Coronary artery (tissue), 2 donors: ENCODE data around the gene ANTXRL.

Experiments
- DNase-seq: peaks from one replicate; pipeline ENCODE4 v3.0.0-alpha.2; 2017; ENCODE audit warnings: low spot score
- H3K27ac ChIP-seq, 2 donors: fragments of 200-600 bp; sonication (generic); one replicate each; pipeline ENCODE4 v1.5.1; 2016 to 2019
- H3K4me3 ChIP-seq: fragments of 200-600 bp; sonication (generic); 2 replicates; pipeline ENCODE4 v1.5.1; 2016; ENCODE audit warnings: mild to moderate bottlenecking, moderate library complexity
- CTCF ChIP-seq: fragments of 200-600 bp; sonication (generic); IDR thresholded peaks from one replicate; pipeline ENCODE4 v1.5.1; 2019; ENCODE audit warnings: antibody characterized with exemption

Gene ANTXRL

DNA sequence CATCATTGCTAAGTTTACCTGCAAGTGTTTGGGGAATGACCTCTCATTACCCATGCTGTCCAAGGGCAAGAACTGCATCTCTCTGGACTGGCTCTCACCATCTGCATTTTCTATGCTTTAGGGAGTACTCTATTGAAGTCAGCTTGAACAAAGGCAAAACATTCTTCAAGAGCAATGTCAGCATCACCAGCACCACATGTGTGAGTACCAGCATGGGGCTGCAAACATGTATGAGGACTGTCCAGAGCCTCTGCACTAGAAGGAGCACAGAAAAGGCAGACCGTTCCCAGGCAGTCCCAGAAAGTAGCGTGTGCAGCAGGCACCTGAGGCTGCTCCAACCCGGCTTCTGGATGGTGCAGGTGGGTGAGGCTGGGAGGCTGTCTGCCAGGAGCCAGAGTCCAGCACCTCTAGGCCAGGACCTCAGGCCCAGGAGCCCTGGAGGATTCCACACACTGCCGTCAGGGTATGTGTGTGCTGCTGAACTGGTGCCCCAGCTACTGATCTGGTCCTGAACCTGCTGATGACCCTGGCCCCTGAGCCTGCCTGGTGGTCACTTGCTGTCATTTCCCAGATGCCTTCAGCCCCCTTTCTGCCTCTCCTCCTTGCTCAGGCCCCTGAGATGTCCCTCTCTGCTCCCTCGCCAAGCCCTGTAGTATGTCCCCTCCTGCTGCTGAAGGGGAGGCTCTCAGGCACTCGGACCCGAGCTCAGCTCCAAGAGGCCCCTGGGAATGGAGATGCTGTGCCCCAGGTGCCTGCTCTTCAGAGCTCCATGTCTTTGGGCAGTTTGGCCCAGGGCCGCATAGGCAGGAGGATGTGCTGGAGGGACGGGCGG is 20.7 kb downstream of the ANTXRL start:
- no peak for DNase-seq
- TF ChIP-seq CTCF = no peak
- no peak overlapping the region for H3K27ac ChIP-seq

DNA sequence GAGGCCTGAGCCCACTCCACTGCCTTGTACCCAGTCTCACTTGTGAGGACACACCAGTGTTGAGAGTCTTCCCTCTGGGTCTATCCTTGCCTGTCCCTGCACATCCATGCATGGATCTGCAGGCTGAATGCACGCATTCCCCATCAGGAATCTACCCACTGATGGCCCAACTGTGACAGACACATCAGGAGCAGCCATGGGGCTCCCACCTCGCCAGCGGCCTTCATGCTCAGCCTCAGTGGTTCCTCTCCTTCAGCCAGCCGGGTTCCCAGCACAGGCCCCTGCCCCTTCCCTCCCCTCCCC is 21.3 kb downstream of the ANTXRL start:
- Histone ChIP-seq H3K27ac (no peak overlapping the region), H3K4me3 (no peak overlapping the region)
- TF ChIP-seq CTCF = no peak
- DNase-seq = peak; percentile 47

More for the DNA sequence above, 20.7 kb downstream of the ANTXRL start:
- H3K4me3 ChIP-seq = no peak overlapping the region

DNA sequence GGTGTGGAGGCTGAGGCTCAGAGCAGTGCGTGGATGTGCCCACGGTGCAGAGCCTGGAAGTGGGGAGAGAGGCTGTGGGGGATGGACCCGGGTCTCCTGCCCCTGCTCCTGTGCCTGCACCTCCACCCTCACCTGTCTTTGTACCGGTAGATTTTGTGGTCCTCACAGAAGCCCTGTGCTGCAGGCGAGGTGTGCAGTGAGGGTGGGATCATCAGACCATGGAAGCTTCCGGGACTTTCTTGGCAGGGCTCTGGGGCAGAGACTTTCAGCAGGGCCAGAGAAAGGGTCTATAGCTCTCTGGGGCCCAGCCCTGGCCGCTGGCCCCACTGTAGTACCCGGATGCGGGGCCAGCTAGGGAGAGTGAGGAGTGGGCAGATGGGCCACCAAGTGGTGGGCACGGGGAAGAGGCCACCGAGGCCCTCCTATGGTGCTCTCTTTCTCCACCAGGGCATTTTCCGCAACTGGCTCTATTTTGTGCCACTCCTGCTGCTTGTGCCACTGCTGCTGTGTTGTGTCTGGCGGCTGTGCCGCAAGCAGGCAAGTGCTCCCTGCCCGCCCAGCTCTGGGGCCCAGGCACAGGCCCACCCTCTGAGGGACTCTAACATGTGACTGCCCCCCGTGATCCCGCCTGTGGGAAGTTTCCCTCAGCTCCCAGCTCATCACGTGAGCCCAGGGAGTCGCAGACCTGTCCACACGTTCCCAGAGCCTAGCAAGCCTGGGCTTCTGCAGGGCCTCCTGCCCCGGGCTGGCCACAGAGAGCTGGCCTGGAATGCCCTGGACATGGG is 22.1 kb downstream of the ANTXRL start:
- DNase-seq = peak; percentile 59
- no peak for TF ChIP-seq CTCF
- H3K27ac ChIP-seq = no peak overlapping the region
- no peak overlapping the region for H3K4me3 ChIP-seq

DNA sequence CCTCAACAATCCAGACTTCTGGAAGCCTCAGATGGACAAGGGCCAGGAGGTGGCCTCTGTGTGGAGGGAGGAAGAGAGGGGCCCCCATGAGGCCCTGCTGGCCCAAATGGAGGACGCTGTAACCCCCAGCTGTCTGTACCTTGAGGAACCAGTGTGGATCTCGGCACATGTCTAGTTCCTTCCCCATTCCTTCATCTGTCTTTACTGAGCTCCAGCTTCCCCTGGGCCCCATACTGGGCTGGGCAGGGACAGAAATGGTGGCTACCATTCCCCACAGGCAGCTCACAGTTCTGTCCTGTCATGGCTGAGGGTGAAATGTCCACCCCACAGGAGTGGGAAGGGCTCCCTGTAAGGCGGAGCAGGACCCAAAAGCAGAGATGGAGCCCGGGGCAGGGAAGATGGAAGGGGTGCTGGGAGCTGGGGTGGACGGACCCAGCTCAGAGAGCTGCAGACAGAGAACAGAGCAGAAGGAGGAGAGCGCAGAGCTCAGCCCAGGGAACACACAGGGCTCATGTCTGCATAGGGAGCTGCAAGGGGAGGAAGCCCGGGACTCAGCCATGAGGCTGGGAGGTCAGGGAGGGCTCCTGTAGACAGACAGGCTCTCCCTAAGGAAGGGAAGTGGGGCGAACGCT is 22.8 kb downstream of the ANTXRL start:
- no peak for TF ChIP-seq CTCF
- DNase-seq = peak; percentile 41

DNA sequence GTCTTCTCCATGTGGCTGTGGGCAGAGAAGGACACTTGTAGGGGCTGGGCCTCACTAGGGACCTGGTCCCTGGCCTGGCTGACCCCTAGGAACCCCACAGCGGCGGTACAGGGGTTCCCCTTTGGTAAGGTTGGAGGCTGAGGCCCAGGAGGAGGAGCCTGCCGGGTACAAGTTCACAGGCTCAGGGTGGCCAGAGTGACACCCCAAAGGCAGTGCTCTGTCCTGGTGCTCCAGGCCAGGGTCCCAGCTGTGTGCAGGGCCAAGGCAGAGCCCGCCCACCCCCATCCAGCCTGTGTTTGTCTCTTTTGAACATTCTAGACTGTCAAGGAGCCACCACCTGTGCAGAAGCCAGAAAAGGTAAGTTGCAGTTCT is 23.3 kb downstream of the ANTXRL start:
- no peak overlapping the region for H3K4me3 ChIP-seq
- peak; percentile 64 for DNase-seq
- no peak for TF ChIP-seq CTCF
- no peak overlapping the region for H3K27ac ChIP-seq

More for the DNA sequence above, 22.8 kb downstream of the ANTXRL start:
- Histone ChIP-seq H3K4me3 (no peak overlapping the region), H3K27ac (no peak overlapping the region)

DNA sequence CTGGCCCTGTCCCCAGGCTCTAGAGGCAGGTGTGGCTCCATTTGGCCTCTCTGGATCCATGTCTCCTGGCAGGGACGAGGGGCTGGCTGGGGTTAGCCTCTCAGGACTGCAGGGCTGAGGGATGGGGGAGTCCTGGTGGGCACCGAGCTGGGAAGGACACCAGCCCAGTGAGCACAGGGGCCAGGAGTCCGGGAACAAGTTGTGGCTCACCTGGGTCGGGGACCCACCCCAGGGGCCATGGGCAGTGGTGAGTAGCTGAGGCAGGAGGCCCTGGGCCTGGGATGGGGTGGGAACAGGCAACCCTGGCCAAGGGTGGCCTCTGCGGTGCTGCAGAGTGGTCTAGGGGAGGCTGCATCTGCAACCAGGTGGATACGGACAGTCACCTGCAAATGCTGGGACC is 24.1 kb downstream of the ANTXRL start:
- no peak for TF ChIP-seq CTCF
- peak; percentile 49 for DNase-seq

More for the DNA sequence above, 24.1 kb downstream of the ANTXRL start:
- H3K27ac ChIP-seq = no peak overlapping the region
- no peak overlapping the region for H3K4me3 ChIP-seq
